GM18517 (cell line): Measurements from ENCODE around the gene COL3A1.

ENCODE experiments used
- ATAC-seq: cut with Tn5 transposase; IDR thresholded peaks from one replicate; pipeline ENCODE4 v1.9.1; 2021; ENCODE audit warnings: mild to moderate bottlenecking, moderate library complexity; ENCODE audit not compliant: unreplicated experiment

The COL3A1 gene

GRCh38 chr2:188975497-188976102 is 1.4 kb downstream of the COL3A1 start:
- no peak for ATAC-seq

GRCh38 chr2:188976545-188977268 is 2.5 kb downstream of the COL3A1 start:
- no peak for ATAC-seq

GRCh38 chr2:188977317-188977716 is 3.1 kb downstream of the COL3A1 start:
- ATAC-seq, result no peak

- ATAC-seq, result peak; percentile 83
Observed at GRCh38 chr2:188978291-188979081, 4.3 kb downstream of the COL3A1 start.

- peak; percentile 31 for ATAC-seq
Observed at GRCh38 chr2:188979187-188980114, 5.3 kb downstream of the COL3A1 start.

- ATAC-seq, result no peak
Observed at GRCh38 chr2:188983427-188984064, 9.4 kb downstream of the COL3A1 start.

- no peak for ATAC-seq
Observed at GRCh38 chr2:188984065-188984491, 9.9 kb downstream of the COL3A1 start.

GRCh38 chr2:188984680-188985079 is 10.5 kb downstream of the COL3A1 start:
- no peak for ATAC-seq

GRCh38 chr2:188986839-188987238 is 12.7 kb downstream of the COL3A1 start:
- ATAC-seq, result no peak

- no peak for ATAC-seq
Observed at GRCh38 chr2:188993247-188993646, 19.1 kb downstream of the COL3A1 start.

- ATAC-seq, result no peak
Observed at GRCh38 chr2:188997263-188997662, 23.1 kb downstream of the COL3A1 start.

- ATAC-seq, result no peak
Observed at GRCh38 chr2:189000221-189000620, 26.0 kb downstream of the COL3A1 start.

- ATAC-seq, result no peak
Observed at GRCh38 chr2:189002079-189002478, 27.9 kb downstream of the COL3A1 start.

GRCh38 chr2:189008555-189009262 is 34.5 kb downstream of the COL3A1 start:
- no peak for ATAC-seq

- no peak for ATAC-seq
Observed at GRCh38 chr2:189010536-189010935, 36.4 kb downstream of the COL3A1 start.

GRCh38 chr2:189012351-189012750 is 38.2 kb downstream of the COL3A1 start:
- ATAC-seq, result no peak

GRCh38 chr2:189013031-189013430 is 38.9 kb downstream of the COL3A1 start:
- ATAC-seq, result no peak

- no peak for ATAC-seq
Observed at GRCh38 chr2:189013671-189014448, 39.7 kb downstream of the COL3A1 start.
